Tibial artery (tissue), 4 donors: ENCODE measurements around the gene MAST3.

Experiments
- DNase-seq, 2 donors: peaks; one replicate each; pipeline ENCODE4 v3.0.0-alpha.2; 2019
- H3K27ac ChIP-seq, 2 donors: fragments of 200-600 bp; sonication (generic) in 1 of 2; 1 replicate in 1 of 2; 2 replicates in 1 of 2; pipeline ENCODE4 v1.5.1; 2018 to 2019; ENCODE audit warnings: mild to moderate bottlenecking in 1 of 2
- H3K27me3 ChIP-seq, 2 donors: fragments of 200-600 bp; sonication (generic) in 1 of 2; one replicate each; pipeline versions ENCODE4 v1.5.1 to v1.6.0; 2016 to 2019
- H3K36me3 ChIP-seq, 3 donors: fragments of 200-600 bp; sonication (generic) in 2 of 3; one replicate each; pipeline ENCODE4 v1.5.1; 2016 to 2019; ENCODE audit warnings: mild to moderate bottlenecking in 2 of 3
- H3K4me1 ChIP-seq, 4 donors: fragments of 200-600 bp; sonication (generic) in 2 of 4; 1 replicate in 3 of 4; 2 replicates in 1 of 4; pipeline ENCODE4 v1.5.1; 2016 to 2019
- H3K4me3 ChIP-seq, 2 donors: fragments of 200-600 bp; sonication (generic) in 1 of 2; 1 replicate in 1 of 2; 2 replicates in 1 of 2; pipeline ENCODE4 v1.5.1; 2018 to 2019; ENCODE audit warnings: mild to moderate bottlenecking in 2 of 2
- H3K9me3 ChIP-seq, 3 donors: fragments of 200-600 bp; sonication (generic) in 1 of 3; one replicate each; pipeline ENCODE4 v1.5.1; 2016 to 2019
- intact Hi-C: fragments of 100-400 bp; cut with DNase I; formaldehyde crosslinking; loops from one replicate; pipeline ENCODE4 v1.15.0; 2023; ENCODE audit warnings: low total_unique reads
- TF ChIP-seq, protein P1 (sequence below), 2 experiments: fragments of 200-600 bp in 1 of 2; fragments of 450-650 bp in 1 of 2; IDR thresholded peaks; one replicate each; pipeline ENCODE4 v1.5.1; 2017 to 2019; ENCODE audit warnings: antibody characterized with exemption in 2 of 2, mild to moderate bottlenecking in 1 of 2, moderate library complexity in 1 of 2

Gene MAST3

DNA sequence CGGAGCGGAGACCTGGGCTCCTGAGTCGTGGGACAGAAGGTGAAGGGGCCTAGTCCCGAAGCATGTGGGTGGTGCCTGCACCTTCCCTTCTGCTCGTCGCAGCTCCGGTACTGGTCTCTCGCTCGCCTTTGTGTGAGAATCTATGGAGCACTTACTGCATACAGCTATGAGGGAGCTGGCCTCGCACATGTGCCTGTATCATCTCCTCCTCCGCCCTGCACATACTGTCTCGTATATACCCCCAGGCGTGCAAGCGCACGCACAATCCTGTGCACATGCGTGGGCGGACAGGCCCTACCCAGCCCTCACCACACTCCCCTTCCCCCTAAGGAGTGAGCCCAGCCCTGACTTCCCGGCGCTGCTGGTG, 64.0 kb downstream of the MAST3 start:
- peak overlapping the region; percentile 47 to 54 for H3K4me3 ChIP-seq
- DNase-seq = no peak
- peak overlapping the region; percentile 68 to 79 for H3K27ac ChIP-seq
- intact Hi-C loops = no loop called here
- no peaks in the 10 kb centered on the region for H3K9me3 ChIP-seq
- H3K27me3 ChIP-seq = no peaks in the 10 kb centered on the region
- peaks cover 22 to 46% (median 32%) of the 10 kb centered on the region in 3 donors for H3K36me3 ChIP-seq
- peaks cover 6 to 31% (median 23%) of the 10 kb centered on the region in 4 donors for H3K4me1 ChIP-seq
- TF ChIP-seq, protein P1, sequence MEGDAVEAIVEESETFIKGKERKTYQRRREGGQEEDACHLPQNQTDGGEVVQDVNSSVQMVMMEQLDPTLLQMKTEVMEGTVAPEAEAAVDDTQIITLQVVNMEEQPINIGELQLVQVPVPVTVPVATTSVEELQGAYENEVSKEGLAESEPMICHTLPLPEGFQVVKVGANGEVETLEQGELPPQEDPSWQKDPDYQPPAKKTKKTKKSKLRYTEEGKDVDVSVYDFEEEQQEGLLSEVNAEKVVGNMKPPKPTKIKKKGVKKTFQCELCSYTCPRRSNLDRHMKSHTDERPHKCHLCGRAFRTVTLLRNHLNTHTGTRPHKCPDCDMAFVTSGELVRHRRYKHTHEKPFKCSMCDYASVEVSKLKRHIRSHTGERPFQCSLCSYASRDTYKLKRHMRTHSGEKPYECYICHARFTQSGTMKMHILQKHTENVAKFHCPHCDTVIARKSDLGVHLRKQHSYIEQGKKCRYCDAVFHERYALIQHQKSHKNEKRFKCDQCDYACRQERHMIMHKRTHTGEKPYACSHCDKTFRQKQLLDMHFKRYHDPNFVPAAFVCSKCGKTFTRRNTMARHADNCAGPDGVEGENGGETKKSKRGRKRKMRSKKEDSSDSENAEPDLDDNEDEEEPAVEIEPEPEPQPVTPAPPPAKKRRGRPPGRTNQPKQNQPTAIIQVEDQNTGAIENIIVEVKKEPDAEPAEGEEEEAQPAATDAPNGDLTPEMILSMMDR (IDR thresholded peaks at IDR 0.05) = no peak

DNA sequence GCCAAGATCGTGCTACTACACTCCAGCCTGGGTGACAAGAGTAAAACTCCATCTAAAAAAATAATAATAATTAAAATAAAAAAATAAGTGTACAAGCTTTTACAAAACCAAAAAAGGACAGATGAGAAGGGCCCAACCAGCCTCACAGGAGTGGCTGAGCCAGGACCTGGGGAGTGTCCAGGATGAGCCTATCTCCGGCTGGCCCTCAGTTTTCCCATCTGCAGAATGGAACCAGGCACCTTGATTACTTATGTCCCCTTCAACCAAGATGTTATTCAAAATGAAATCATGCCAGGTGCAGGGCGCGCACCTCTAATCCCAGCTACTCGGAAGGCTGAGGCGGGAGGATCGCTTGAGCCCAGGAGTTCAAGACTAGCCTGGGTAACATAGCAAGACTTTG, 66.5 kb downstream of the MAST3 start:
- TF ChIP-seq, protein P1 (IDR thresholded peaks at IDR 0.05) = no peak
- no peaks in the 10 kb centered on the region for H3K9me3 ChIP-seq
- intact Hi-C loops = no loop called here
- H3K4me1 ChIP-seq = peaks cover 0 to 18% (median 12%) of the 10 kb centered on the region in 4 donors
- no peak overlapping the region for H3K4me3 ChIP-seq
- DNase-seq = no peak
- no peaks in the 10 kb centered on the region for H3K27me3 ChIP-seq
- H3K27ac ChIP-seq = no peak overlapping the region
- H3K36me3 ChIP-seq = peaks cover 31 to 71% (median 53%) of the 10 kb centered on the region in 3 donors

DNA sequence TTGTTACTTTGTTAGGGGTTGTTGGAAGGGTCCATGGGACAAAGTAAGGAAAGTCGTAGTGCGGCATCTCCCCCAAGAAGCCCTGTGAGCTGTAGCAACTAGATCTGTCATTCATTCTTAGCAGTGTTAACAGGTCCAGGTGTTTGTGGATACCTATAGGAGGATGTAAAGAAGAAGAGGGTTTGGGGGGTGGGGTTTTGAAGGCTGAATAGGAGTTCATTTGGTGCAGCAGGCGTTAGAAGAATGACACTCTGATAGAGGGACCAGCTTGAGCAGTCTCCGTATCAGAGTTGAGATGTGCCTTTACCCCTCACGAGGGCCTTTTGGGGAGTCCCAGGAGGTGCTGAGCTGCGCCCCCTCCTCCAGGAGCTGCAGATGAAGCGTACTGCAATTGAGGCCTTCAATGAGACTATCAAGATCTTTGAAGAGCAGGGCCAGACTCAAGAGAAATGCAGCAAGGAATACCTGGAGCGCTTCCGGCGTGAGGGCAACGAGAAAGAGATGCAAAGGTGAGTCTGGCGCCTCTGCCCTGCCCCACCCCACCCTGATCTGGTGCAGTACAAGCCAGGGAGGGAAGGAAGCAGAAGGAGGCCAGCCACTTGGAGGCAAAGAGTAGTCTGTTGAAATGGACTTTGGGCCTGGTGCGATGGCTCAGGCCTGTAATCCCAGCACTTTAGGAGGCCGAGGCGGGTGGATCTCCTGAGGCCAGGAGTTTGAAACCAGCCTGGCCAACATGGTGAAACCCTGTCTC, 68.4 kb downstream of the MAST3 start:
- intact Hi-C loops = no loop called here

DNA sequence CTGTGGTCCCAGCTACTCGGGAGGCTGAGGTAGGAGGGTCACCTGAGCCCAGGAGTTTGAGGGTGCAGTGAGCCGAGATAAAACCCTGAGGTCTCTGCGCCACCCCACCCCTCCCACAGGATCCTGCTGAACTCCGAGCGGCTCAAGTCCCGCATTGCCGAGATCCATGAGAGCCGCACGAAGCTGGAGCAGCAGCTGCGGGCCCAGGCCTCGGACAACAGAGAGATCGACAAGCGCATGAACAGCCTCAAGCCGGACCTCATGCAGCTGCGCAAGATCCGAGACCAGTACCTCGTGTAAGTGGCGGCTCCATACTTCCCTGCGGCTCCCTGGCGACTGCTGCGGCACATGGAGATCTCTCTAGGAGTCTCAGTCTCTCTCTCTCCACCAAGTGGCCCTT, 69.4 kb downstream of the MAST3 start:
- Histone ChIP-seq H3K4me3 (no peak overlapping the region), H3K4me1 (peaks cover 0 to 1% (median under 1%) of the 10 kb centered on the region in 4 donors), H3K36me3 (peaks cover 31 to 77% (median 59%) of the 10 kb centered on the region in 3 donors), H3K27me3 (no peaks in the 10 kb centered on the region), H3K9me3 (no peaks in the 10 kb centered on the region), H3K27ac (no peak overlapping the region)
- intact Hi-C loops = no loop called here
- TF ChIP-seq, protein P1 (IDR thresholded peaks at IDR 0.05) = no peak
- DNase-seq = no peak

More for the DNA sequence above, 68.4 kb downstream of the MAST3 start:
- H3K27ac ChIP-seq = no peak overlapping the region
- DNase-seq = no peak
- peaks cover 31 to 80% (median 59%) of the 10 kb centered on the region in 3 donors for H3K36me3 ChIP-seq
- H3K4me1 ChIP-seq = peaks cover 0 to 10% (median 8%) of the 10 kb centered on the region in 4 donors
- TF ChIP-seq, protein P1 (IDR thresholded peaks at IDR 0.05) = no peak
- H3K4me3 ChIP-seq = no peak overlapping the region
- H3K27me3 ChIP-seq = no peaks in the 10 kb centered on the region
- no peaks in the 10 kb centered on the region for H3K9me3 ChIP-seq

- peaks cover 0 to 2% (median 1%) of the 10 kb centered on the region in 4 donors for H3K4me1 ChIP-seq
- intact Hi-C loops = no loop called here
- no peak overlapping the region for H3K27ac ChIP-seq
- no peak for DNase-seq
- H3K27me3 ChIP-seq = no peaks in the 10 kb centered on the region
- H3K4me3 ChIP-seq = no peak overlapping the region
- no peaks in the 10 kb centered on the region for H3K9me3 ChIP-seq
- H3K36me3 ChIP-seq = peaks cover 26 to 66% (median 55%) of the 10 kb centered on the region in 3 donors
- TF ChIP-seq, protein P1 (IDR thresholded peaks at IDR 0.05) = peak; percentile 68 to 73
Observed at GRCh38 chr19:18167975-18168645, 70.5 kb downstream of the MAST3 start.
